Endothelial cell (in vitro differentiated cells): ENCODE results near the gene OLA1. TPM values are rescaled to one million over a fixed set of nuclear protein-coding genes. Genes with fewer than 3 reads are reported as not detected.

Experiments
- DNase-seq: peaks from one replicate; pipeline ENCODE4 v3.0.0; 2021; ENCODE audit warnings: low spot score
- H3K27ac Mint-ChIP-seq: one replicate; pipeline ENCODE4 v1.8.0; 2021; ENCODE audit warnings: mixed read lengths, inconsistent platforms; ENCODE audit not compliant: unreplicated experiment
- H3K27me3 Mint-ChIP-seq: one replicate; pipeline ENCODE4 v1.8.0; 2021; ENCODE audit warnings: mild to moderate bottlenecking, moderate library complexity, mixed read lengths, inconsistent platforms; ENCODE audit not compliant: unreplicated experiment
- H3K36me3 Mint-ChIP-seq: one replicate; pipeline ENCODE4 v1.8.0; 2021; ENCODE audit warnings: mild to moderate bottlenecking, low read depth, mixed read lengths, inconsistent platforms; ENCODE audit not compliant: unreplicated experiment
- H3K4me1 Mint-ChIP-seq: one replicate; pipeline ENCODE4 v1.8.0; 2021; ENCODE audit warnings: mild to moderate bottlenecking, mixed read lengths, inconsistent platforms; ENCODE audit not compliant: unreplicated experiment
- H3K4me3 Mint-ChIP-seq: one replicate; pipeline ENCODE4 v1.8.0; 2021; ENCODE audit warnings: mild to moderate bottlenecking, mixed read lengths, inconsistent platforms; ENCODE audit not compliant: unreplicated experiment
- H3K9me3 Mint-ChIP-seq: one replicate; pipeline ENCODE4 v1.8.0; 2021; ENCODE audit warnings: mixed read lengths, inconsistent platforms; ENCODE audit not compliant: unreplicated experiment
- total RNA-seq: library from RNA; stranded (reverse); fragmentation: NEBNext Ultra II Directional; extraction: Animal tissue kit (Norgen Biotek cat#: 25700); gene quantifications from one replicate; pipeline ENCODE4 v1.2.1, GENCODE V29; 2021; ENCODE audit not compliant: unreplicated experiment
- TF ChIP-seq, protein P1 (sequence below): fragments of 200-600 bp; sonication (generic); IDR thresholded peaks from one replicate; pipeline ENCODE4 v1.5.0; 2021; ENCODE audit warnings: antibody characterized with exemption; ENCODE audit not compliant: unreplicated experiment

Gene OLA1
- total RNA-seq, 1 donor from 2014 or later, result 105 TPM

GRCh38 chr2:174227748-174228147 lies 20.6 kb downstream of the OLA1 start:
- peak overlapping the region; percentile 1 for H3K27ac Mint-ChIP-seq
- H3K27me3 Mint-ChIP-seq, result no peaks in the 10 kb centered on the region
- H3K9me3 Mint-ChIP-seq, result no peaks in the 10 kb centered on the region
- H3K4me1 Mint-ChIP-seq, result peaks cover 6% of the 10 kb centered on the region
- TF ChIP-seq, protein P1, sequence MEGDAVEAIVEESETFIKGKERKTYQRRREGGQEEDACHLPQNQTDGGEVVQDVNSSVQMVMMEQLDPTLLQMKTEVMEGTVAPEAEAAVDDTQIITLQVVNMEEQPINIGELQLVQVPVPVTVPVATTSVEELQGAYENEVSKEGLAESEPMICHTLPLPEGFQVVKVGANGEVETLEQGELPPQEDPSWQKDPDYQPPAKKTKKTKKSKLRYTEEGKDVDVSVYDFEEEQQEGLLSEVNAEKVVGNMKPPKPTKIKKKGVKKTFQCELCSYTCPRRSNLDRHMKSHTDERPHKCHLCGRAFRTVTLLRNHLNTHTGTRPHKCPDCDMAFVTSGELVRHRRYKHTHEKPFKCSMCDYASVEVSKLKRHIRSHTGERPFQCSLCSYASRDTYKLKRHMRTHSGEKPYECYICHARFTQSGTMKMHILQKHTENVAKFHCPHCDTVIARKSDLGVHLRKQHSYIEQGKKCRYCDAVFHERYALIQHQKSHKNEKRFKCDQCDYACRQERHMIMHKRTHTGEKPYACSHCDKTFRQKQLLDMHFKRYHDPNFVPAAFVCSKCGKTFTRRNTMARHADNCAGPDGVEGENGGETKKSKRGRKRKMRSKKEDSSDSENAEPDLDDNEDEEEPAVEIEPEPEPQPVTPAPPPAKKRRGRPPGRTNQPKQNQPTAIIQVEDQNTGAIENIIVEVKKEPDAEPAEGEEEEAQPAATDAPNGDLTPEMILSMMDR, result no peak
- DNase-seq, result no peak
- H3K36me3 Mint-ChIP-seq, result peaks cover 4% of the 10 kb centered on the region
- no peak overlapping the region for H3K4me3 Mint-ChIP-seq

GRCh38 chr2:174224665-174225288 lies 23.6 kb downstream of the OLA1 start:
- Mint-ChIP-seq H3K27me3 (no peaks in the 10 kb centered on the region), H3K36me3 (peaks cover 4% of the 10 kb centered on the region), H3K4me1 (peaks cover 6% of the 10 kb centered on the region), H3K4me3 (peak overlapping the region; percentile 22), H3K9me3 (no peaks in the 10 kb centered on the region), H3K27ac (no peak overlapping the region)
- DNase-seq, result no peak
- TF ChIP-seq, protein P1, result no peak

DNA sequence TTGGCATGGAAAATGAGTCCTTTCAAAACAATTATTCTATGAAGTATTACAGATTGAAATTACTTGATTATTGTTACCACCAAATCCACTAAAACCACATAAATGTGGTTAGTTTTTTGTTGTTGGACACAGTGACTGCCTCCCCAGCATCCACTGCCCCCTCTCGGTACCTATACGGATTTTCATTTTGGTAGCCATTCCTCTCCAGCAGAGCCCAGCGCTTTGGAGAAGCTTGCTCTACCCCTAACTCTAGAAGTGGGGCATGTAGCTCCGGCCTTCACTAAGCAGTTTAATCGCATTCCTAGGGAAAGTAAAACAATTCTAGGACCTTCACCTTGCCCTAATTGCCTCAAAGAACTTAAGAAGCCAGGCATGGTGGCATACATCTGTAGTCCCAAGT lies 24.2 kb downstream of the OLA1 start:
- Mint-ChIP-seq H3K9me3 (no peaks in the 10 kb centered on the region), H3K4me3 (no peak overlapping the region), H3K27ac (no peak overlapping the region), H3K4me1 (peaks cover 6% of the 10 kb centered on the region), H3K36me3 (peaks cover 4% of the 10 kb centered on the region), H3K27me3 (no peaks in the 10 kb centered on the region)
- no peak for DNase-seq
- TF ChIP-seq, protein P1, result no peak

- Mint-ChIP-seq H3K27ac (no peak overlapping the region), H3K9me3 (no peaks in the 10 kb centered on the region), H3K4me3 (no peak overlapping the region), H3K27me3 (no peaks in the 10 kb centered on the region), H3K4me1 (peaks cover 4% of the 10 kb centered on the region), H3K36me3 (peaks cover 1% of the 10 kb centered on the region)
- no peak for DNase-seq
- TF ChIP-seq, protein P1, result no peak
Measured at GRCh38 chr2:174223388-174223787, 24.9 kb downstream of the OLA1 start.

DNA sequence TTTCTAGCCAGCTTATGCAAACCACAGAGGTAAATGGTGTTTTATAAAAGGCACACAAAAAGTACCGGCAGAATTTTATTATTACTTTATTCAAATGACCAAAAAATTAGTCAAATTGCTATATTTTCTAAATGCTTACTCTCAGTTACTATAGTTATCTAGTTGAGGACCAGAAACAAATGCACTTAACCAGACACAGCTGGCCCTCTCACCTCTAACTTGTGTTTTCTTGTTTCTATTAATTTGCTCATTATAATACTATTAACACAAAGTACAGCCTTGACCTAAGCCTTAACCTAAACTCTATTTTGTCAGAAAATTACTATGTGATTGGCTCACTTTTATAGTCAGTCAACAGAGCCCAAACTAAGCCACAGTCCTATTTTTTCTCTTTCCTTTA lies 26.2 kb downstream of the OLA1 start:
- TF ChIP-seq, protein P1, result no peak
- no peak overlapping the region for H3K27ac Mint-ChIP-seq
- no peaks in the 10 kb centered on the region for H3K4me1 Mint-ChIP-seq
- H3K4me3 Mint-ChIP-seq, result no peak overlapping the region
- no peaks in the 10 kb centered on the region for H3K27me3 Mint-ChIP-seq
- no peaks in the 10 kb centered on the region for H3K9me3 Mint-ChIP-seq
- DNase-seq, result no peak
- H3K36me3 Mint-ChIP-seq, result no peaks in the 10 kb centered on the region
